Keratinocyte (primary cell): Measurements from ENCODE around the gene CXCR4. TPM values are rescaled to one million over a fixed set of nuclear protein-coding genes. Genes with fewer than 3 reads are reported as not detected.

Experiments
- DNase-seq: peaks from one replicate; pipeline ENCODE4 v3.0.0-alpha.2; 2011; ENCODE audit warnings: low read depth, missing footprints, low spot score
- FAIRE-seq: peaks from 2 replicates; lab custom pipeline; 2011; peaks lifted over from hg19 to GRCh38; lab: Jason Lieb, UNC
- H2AFZ ChIP-seq: 2 replicates; pipeline ENCODE4 v1.6.0; 2012; ENCODE audit warnings: low read length, control low read depth, inconsistent platforms; ENCODE audit not compliant: control insufficient read depth
- H3K27ac ChIP-seq: 2 replicates; pipeline ENCODE4 v1.5.1; 2011; ENCODE audit warnings: low read length; ENCODE audit not compliant: control insufficient read depth, insufficient read depth
- H3K27me3 ChIP-seq: 3 replicates; pipeline ENCODE4 v1.6.0; 2011; ENCODE audit warnings: low read length; ENCODE audit not compliant: control insufficient read depth, insufficient read depth; ENCODE audit errors: extremely low read depth
- H3K36me3 ChIP-seq, 2 experiments: 2 replicates in 1 of 2; 3 replicates in 1 of 2; pipeline ENCODE4 v1.5.1; 2011; ENCODE audit warnings: low read length in 2 of 2, mild to moderate bottlenecking in 1 of 2; ENCODE audit not compliant: control insufficient read depth in 2 of 2, insufficient read depth in 2 of 2; ENCODE audit errors: extremely low read depth in 1 of 2
- H3K4me1 ChIP-seq: 3 replicates; pipeline ENCODE4 v1.5.1; 2011; ENCODE audit warnings: low read length; ENCODE audit not compliant: control insufficient read depth, insufficient read depth; ENCODE audit errors: extremely low read depth
- H3K4me2 ChIP-seq: 3 replicates; pipeline ENCODE4 v1.6.0; 2011; ENCODE audit warnings: low read depth, low read length; ENCODE audit not compliant: control insufficient read depth, insufficient read depth; ENCODE audit errors: extremely low read depth
- H3K4me3 ChIP-seq, 3 experiments: fragments of 200-600 bp in 1 of 3; sonication (generic) in 1 of 3; 2 replicates in 2 of 3; 3 replicates in 1 of 3; pipeline ENCODE4 v1.5.1; 2011 to 2016; ENCODE audit warnings: low read length in 3 of 3, mild to moderate bottlenecking in 3 of 3, control low read depth in 2 of 3, inconsistent platforms in 1 of 3, low read depth in 1 of 3, mixed read lengths in 1 of 3, mixed run types in 1 of 3, moderate library complexity in 1 of 3; ENCODE audit not compliant: control insufficient read depth in 2 of 3, insufficient read depth in 2 of 3; ENCODE audit errors: extremely low read depth in 1 of 3
- H3K79me2 ChIP-seq: 2 replicates; pipeline ENCODE4 v1.6.0; 2012; ENCODE audit warnings: low read length; ENCODE audit not compliant: control insufficient read depth, insufficient read depth
- H3K9ac ChIP-seq: 3 replicates; pipeline ENCODE4 v1.6.0; 2011; ENCODE audit warnings: low read length; ENCODE audit not compliant: control insufficient read depth, insufficient read depth; ENCODE audit errors: extremely low read depth
- H3K9me1 ChIP-seq: 3 replicates; pipeline ENCODE4 v1.6.0; 2011; ENCODE audit warnings: low read length; ENCODE audit not compliant: control insufficient read depth, insufficient read depth; ENCODE audit errors: extremely low read depth
- H3K9me3 ChIP-seq: 2 replicates; pipeline ENCODE4 v1.5.1; 2012; ENCODE audit warnings: low read depth, low read length; ENCODE audit not compliant: control insufficient read depth
- H4K20me1 ChIP-seq: 3 replicates; pipeline ENCODE4 v1.6.0; 2011; ENCODE audit warnings: low read length; ENCODE audit not compliant: control insufficient read depth, insufficient read depth; ENCODE audit errors: extremely low read depth
- EZH2 ChIP-seq: IDR thresholded peaks from one replicate; pipeline ENCODE4 v1.6.1; 2012; ENCODE audit warnings: inconsistent platforms, mild to moderate bottlenecking, low read length, moderate library complexity
- dilution Hi-C: fragments of 300-500 bp; cut with MboI; formaldehyde crosslinking; loops from one replicate; pipeline ENCODE4 v1.7.0; 2020; ENCODE audit warnings: low sequenced_read_pairs; ENCODE audit not compliant: extremely low pct_ligation_motif_present
- polyA plus RNA-seq, 5 experiments: library from polyadenylated mRNA; depleted of rRNA in 3 of 5; stranded (reverse) in 3 of 5; stranded (forward) in 1 of 5; unstranded in 1 of 5; fragments of >200 nt; gene quantifications; 1 replicate in 1 of 5; 2 replicates in 3 of 5; 3 replicates in 1 of 5; pipeline versions ENCODE4 v1.2.1 to v1.2.3, GENCODE V29; 2011 to 2012; ENCODE audit warnings: missing spikeins in 2 of 5, low read depth in 1 of 5, low replicate concordance in 1 of 5
- TF ChIP-seq, protein P1 (sequence below), 3 experiments: IDR thresholded peaks in 1 of 3; conservative IDR thresholded peaks in 1 of 3; optimal IDR thresholded peaks in 1 of 3; 2 replicates in 2 of 3; 3 replicates in 1 of 3; pipeline versions ENCODE3 to v1.5.1; 2011; ENCODE audit warnings: low read length in 3 of 3, mild to moderate bottlenecking in 3 of 3, moderate library complexity in 2 of 3, control low read depth in 1 of 3, inconsistent platforms in 1 of 3; ENCODE audit not compliant: insufficient read depth in 2 of 3; ENCODE audit errors: extremely low read depth in 1 of 3

CXCR4 gene
- polyA plus RNA-seq, 1 donor (not counting 4 experiments of a cell fraction or from before 2014, with no cell fraction given): 0.08 TPM

DNA sequence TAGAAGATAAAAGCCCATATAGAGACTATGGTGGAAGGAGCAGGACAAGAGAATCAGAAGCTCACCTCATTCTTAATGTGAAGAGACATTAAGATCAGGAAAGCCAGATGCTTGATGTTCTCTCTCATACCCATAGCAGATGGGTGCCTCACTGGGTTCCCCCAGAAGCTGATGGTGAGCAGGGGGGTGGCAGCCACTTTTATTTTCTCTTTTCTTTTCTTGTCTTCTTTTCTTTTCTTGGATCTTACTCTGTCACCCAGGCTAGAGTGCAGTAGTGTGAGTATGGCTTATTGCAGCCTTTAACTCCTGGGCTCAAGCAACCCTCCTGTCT, 14.8 kb upstream of the CXCR4 start:
- Histone ChIP-seq H3K9me3 (no peaks in the 10 kb centered on the region), H3K36me3 (no peaks in the 10 kb centered on the region), H3K4me2 (no peak overlapping the region), H3K9me1 (no peaks in the 10 kb centered on the region), H2AFZ (no peak overlapping the region), H3K27me3 (no peaks in the 10 kb centered on the region), H3K4me3 (no peak overlapping the region), H3K27ac (no peak overlapping the region), H3K4me1 (no peaks in the 10 kb centered on the region), H3K79me2 (no peaks in the 10 kb centered on the region), H4K20me1 (no peaks in the 10 kb centered on the region), H3K9ac (no peak overlapping the region)
- dilution Hi-C loops: no loop called here
- DNase-seq (no peak), FAIRE-seq (no peak)
- TF ChIP-seq EZH2: no peak
- TF ChIP-seq, protein P1, sequence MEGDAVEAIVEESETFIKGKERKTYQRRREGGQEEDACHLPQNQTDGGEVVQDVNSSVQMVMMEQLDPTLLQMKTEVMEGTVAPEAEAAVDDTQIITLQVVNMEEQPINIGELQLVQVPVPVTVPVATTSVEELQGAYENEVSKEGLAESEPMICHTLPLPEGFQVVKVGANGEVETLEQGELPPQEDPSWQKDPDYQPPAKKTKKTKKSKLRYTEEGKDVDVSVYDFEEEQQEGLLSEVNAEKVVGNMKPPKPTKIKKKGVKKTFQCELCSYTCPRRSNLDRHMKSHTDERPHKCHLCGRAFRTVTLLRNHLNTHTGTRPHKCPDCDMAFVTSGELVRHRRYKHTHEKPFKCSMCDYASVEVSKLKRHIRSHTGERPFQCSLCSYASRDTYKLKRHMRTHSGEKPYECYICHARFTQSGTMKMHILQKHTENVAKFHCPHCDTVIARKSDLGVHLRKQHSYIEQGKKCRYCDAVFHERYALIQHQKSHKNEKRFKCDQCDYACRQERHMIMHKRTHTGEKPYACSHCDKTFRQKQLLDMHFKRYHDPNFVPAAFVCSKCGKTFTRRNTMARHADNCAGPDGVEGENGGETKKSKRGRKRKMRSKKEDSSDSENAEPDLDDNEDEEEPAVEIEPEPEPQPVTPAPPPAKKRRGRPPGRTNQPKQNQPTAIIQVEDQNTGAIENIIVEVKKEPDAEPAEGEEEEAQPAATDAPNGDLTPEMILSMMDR (optimal IDR thresholded peaks at IDR 0.05 in 1 of 3, IDR thresholded peaks at IDR 0.05 in 1 of 3, conservative IDR thresholded peaks at IDR 0.05 in 1 of 3; ENCODE audit: extremely low read depth in 1 of 3, insufficient read depth in 2 of 3, low read length in 3 of 3): no peak

DNA sequence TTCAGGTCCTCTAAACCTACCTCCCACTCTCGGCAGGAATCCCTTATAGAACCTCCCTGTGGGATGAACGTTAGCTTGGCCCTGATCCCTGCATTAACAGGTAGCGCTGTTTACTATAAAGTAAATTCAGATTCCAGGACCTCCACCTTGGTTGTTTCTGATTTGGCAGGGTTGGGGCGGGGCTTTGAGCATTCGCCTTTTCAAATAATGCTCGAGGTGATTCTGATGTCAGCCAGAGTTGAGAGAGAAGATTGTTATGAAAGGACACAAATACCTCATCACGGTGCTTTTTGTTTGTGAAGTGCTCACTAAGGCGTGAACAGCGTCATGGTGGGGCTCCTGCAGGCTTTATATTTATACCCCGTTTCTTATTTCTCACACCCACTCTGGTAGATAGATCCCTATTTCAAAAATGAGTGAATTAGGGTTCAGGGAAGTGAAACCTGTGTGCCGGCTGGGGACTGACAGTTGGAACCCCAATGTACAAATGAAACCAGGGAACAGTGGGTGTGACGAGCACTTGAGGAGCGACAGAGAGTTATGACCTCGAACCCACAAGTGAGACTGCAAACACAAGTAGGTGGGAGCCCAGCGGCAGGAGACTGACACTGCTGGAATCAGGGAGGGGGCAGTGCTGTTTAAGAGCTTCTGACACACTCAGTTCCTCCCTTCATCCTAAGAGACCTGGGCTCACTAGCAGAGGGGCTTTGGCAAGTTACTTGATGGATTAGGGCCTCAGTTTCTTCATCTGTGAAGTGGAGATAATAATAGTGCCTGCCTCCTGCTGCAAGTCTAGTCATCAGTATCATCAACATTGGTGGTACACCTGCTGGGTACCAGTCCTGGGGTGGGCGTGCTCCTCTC, 14.2 kb upstream of the CXCR4 start:
- dilution Hi-C loops: no loop called here

More for the DNA sequence above, 14.2 kb upstream of the CXCR4 start:
- no peaks in the 10 kb centered on the region for H4K20me1 ChIP-seq
- H2AFZ ChIP-seq: no peak overlapping the region
- H3K27ac ChIP-seq: no peak overlapping the region
- no peak overlapping the region for H3K9ac ChIP-seq
- no peak overlapping the region for H3K4me3 ChIP-seq
- no peak overlapping the region for H3K4me2 ChIP-seq
- no peaks in the 10 kb centered on the region for H3K79me2 ChIP-seq
- FAIRE-seq (no peak), DNase-seq (no peak)
- H3K4me1 ChIP-seq: no peaks in the 10 kb centered on the region
- H3K9me3 ChIP-seq: no peaks in the 10 kb centered on the region
- H3K9me1 ChIP-seq: no peaks in the 10 kb centered on the region
- TF ChIP-seq, protein P1 (optimal IDR thresholded peaks at IDR 0.05 in 1 of 3, IDR thresholded peaks at IDR 0.05 in 1 of 3, conservative IDR thresholded peaks at IDR 0.05 in 1 of 3; ENCODE audit: extremely low read depth in 1 of 3, insufficient read depth in 2 of 3, low read length in 3 of 3): no peak
- TF ChIP-seq EZH2: no peak
- peaks cover 5% of the 10 kb centered on the region for H3K27me3 ChIP-seq
- no peaks in the 10 kb centered on the region for H3K36me3 ChIP-seq
